ENCODE data around the gene DYNLT2. TPM values are rescaled to one million over a fixed set of nuclear protein-coding genes. Genes with fewer than 3 reads are reported as not detected.

The DYNLT2 gene
- total RNA-seq, 2 donors from 2014 or later, result 1.5 to 1.7 TPM

DNA sequence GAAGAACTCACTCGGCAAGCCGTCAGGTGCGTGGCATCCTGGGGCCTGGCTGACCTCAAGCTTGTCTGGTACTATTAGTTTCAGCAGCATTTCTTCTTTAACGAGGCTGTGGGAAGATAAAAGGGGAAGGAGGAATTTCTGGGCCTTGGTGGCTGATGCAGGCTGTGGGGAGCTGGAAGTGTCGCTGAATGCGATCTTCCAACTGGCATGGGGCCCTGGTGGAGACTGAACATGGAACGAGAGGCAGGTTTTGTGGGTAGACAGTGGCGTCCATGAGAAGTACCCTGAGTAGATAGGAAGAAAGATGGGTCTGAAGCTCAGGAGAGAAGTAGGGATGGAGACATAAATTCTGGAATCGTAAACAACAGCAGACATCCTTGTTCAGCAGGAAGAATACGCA lies 23.9 kb upstream of the DYNLT2 start:
- peaks cover 7% of the 10 kb centered on the region for H3K36me3 Mint-ChIP-seq (ENCODE audit: low read depth)
- H3K4me3 ChIP-seq (ENCODE audit: low read length), result no peak overlapping the region
- H3K4me3 Mint-ChIP-seq, result no peak overlapping the region
- peaks cover 10% of the 10 kb centered on the region for H3K36me3 ChIP-seq (ENCODE audit: control insufficient read depth, insufficient read depth, low read length)
- H3K9me3 Mint-ChIP-seq, result no peaks in the 10 kb centered on the region
- H3K4me1 Mint-ChIP-seq, result peaks cover 4% of the 10 kb centered on the region
- no peaks in the 10 kb centered on the region for H3K4me1 ChIP-seq (ENCODE audit: control insufficient read depth, insufficient read depth, low read length)
- H3K27ac Mint-ChIP-seq, result no peak overlapping the region
- WGBS, 2 experiments (ENCODE audit: insufficient coverage in 1 of 2, insufficient read length in 1 of 2), result 93% methylated on average over 9 to 10 of the region's 10 CpGs
- DNase-seq, result no peak
- H3K27ac ChIP-seq (ENCODE audit: low read depth, low read length), result no peak overlapping the region
- no peaks in the 10 kb centered on the region for H3K27me3 Mint-ChIP-seq (ENCODE audit: insufficient read depth)
- TF ChIP-seq, protein P1, sequence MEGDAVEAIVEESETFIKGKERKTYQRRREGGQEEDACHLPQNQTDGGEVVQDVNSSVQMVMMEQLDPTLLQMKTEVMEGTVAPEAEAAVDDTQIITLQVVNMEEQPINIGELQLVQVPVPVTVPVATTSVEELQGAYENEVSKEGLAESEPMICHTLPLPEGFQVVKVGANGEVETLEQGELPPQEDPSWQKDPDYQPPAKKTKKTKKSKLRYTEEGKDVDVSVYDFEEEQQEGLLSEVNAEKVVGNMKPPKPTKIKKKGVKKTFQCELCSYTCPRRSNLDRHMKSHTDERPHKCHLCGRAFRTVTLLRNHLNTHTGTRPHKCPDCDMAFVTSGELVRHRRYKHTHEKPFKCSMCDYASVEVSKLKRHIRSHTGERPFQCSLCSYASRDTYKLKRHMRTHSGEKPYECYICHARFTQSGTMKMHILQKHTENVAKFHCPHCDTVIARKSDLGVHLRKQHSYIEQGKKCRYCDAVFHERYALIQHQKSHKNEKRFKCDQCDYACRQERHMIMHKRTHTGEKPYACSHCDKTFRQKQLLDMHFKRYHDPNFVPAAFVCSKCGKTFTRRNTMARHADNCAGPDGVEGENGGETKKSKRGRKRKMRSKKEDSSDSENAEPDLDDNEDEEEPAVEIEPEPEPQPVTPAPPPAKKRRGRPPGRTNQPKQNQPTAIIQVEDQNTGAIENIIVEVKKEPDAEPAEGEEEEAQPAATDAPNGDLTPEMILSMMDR (conservative IDR thresholded peaks at IDR 0.05), result no peak
- no peak overlapping the region for H3K9ac ChIP-seq (ENCODE audit: extremely low read depth, low read length, poor library complexity, severe bottlenecking)
- no peaks in the 10 kb centered on the region for H3K27me3 ChIP-seq (ENCODE audit: control insufficient read depth, insufficient read depth, low read length, poor library complexity, severe bottlenecking)
- H3K9me3 ChIP-seq (ENCODE audit: control insufficient read depth, low read length), result no peaks in the 10 kb centered on the region

DNA sequence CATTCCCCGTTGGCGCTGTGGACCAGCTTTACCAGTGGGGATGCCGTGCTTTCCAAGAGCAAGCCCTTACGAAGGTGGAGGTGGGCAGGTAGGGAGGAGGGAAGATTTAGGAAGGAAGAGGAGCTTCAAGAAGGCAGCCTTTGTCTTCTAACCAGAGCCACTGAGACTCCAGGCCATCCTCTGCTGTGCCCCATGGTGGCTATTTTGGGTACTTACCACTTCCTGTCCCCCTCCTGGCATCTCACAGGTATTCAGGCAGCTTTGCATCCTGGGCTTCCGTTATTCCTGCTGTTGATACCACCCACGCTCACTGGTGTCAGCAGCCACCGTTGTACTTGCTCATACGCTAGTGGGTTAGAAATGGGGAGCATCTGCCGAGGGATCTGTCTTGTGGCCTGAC lies 23.0 kb upstream of the DYNLT2 start:
- Mint-ChIP-seq H3K27me3 (ENCODE audit: insufficient read depth) (no peaks in the 10 kb centered on the region), H3K4me1 (peaks cover 4% of the 10 kb centered on the region), H3K27ac (no peak overlapping the region), H3K9me3 (no peaks in the 10 kb centered on the region), H3K4me3 (no peak overlapping the region), H3K36me3 (ENCODE audit: low read depth) (peaks cover 8% of the 10 kb centered on the region)
- Histone ChIP-seq H3K4me1 (ENCODE audit: control insufficient read depth, insufficient read depth, low read length) (no peaks in the 10 kb centered on the region), H3K9ac (ENCODE audit: extremely low read depth, low read length, poor library complexity, severe bottlenecking) (no peak overlapping the region), H3K27ac (ENCODE audit: low read depth, low read length) (no peak overlapping the region), H3K9me3 (ENCODE audit: control insufficient read depth, low read length) (no peaks in the 10 kb centered on the region), H3K27me3 (ENCODE audit: control insufficient read depth, insufficient read depth, low read length, poor library complexity, severe bottlenecking) (no peaks in the 10 kb centered on the region), H3K4me3 (ENCODE audit: low read length) (no peak overlapping the region), H3K36me3 (ENCODE audit: control insufficient read depth, insufficient read depth, low read length) (peaks cover 10% of the 10 kb centered on the region)
- DNase-seq, result no peak
- TF ChIP-seq, protein P1 (conservative IDR thresholded peaks at IDR 0.05), result peak; percentile 38
- 95 to 100% methylated on average over 5 to 9 of the region's 9 CpGs for WGBS, 2 experiments (ENCODE audit: insufficient coverage in 1 of 2, insufficient read length in 1 of 2)

DNA sequence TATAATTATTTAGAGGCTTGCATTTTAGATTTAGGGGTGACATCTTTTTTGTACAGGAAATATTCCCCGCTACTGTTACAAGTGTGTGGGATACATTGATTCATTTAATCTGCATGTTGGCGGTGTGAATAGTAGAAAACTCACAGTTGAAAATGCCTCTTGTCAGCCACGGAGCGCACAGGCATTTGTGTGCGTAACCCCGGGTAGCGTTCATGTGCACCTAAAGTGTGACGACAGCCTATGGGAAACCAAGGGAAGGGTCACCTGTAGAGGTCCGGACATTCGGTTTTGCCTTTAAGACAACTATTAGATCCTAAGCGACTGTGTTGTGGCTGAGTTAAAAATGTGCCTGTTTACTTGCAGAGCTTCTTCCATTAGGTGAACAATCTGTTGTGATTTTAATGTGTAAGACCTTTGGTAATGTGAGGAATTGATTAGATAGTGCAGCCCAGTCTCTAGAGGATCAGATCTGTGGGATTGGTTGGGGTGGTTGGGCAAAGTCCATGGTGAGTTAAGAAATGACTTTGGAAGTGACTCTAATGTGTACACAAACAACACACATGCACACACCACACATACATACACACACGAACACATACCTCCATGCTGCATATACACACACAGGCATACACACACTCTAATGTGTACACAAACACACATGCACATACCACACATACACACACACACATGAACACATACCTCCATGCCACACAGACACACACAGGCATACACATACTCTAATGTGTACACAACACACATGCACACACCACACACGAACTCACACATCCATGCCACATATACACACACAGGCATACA lies 15.8 kb upstream of the DYNLT2 start:
- Histone ChIP-seq H3K4me3 (ENCODE audit: low read length) (no peak overlapping the region), H3K27me3 (ENCODE audit: control insufficient read depth, insufficient read depth, low read length, poor library complexity, severe bottlenecking) (no peaks in the 10 kb centered on the region), H3K9ac (ENCODE audit: extremely low read depth, low read length, poor library complexity, severe bottlenecking) (no peak overlapping the region), H3K27ac (ENCODE audit: low read depth, low read length) (no peak overlapping the region), H3K9me3 (ENCODE audit: control insufficient read depth, low read length) (no peaks in the 10 kb centered on the region), H3K36me3 (ENCODE audit: control insufficient read depth, insufficient read depth, low read length) (peaks cover 32% of the 10 kb centered on the region), H3K4me1 (ENCODE audit: control insufficient read depth, insufficient read depth, low read length) (no peaks in the 10 kb centered on the region)
- no peaks in the 10 kb centered on the region for H3K27me3 Mint-ChIP-seq (ENCODE audit: insufficient read depth)
- no peak overlapping the region for H3K4me3 Mint-ChIP-seq
- no peaks in the 10 kb centered on the region for H3K4me1 Mint-ChIP-seq
- no peak overlapping the region for H3K27ac Mint-ChIP-seq
- no peaks in the 10 kb centered on the region for H3K9me3 Mint-ChIP-seq
- peaks cover 38% of the 10 kb centered on the region for H3K36me3 Mint-ChIP-seq (ENCODE audit: low read depth)
- DNase-seq, result no peak
- TF ChIP-seq, protein P1 (conservative IDR thresholded peaks at IDR 0.05), result no peak
- WGBS, 2 experiments (ENCODE audit: insufficient coverage in 1 of 2, insufficient read length in 1 of 2), result 95 to 96% methylated on average over 13 of the region's 13 CpGs
